GM18861 (cell line): ENCODE data around the gene NPAS2.

Experiments
- ATAC-seq: cut with Tn5 transposase; IDR thresholded peaks from one replicate; pipeline ENCODE4 v1.9.1; 2021; ENCODE audit not compliant: unreplicated experiment

Gene NPAS2

DNA sequence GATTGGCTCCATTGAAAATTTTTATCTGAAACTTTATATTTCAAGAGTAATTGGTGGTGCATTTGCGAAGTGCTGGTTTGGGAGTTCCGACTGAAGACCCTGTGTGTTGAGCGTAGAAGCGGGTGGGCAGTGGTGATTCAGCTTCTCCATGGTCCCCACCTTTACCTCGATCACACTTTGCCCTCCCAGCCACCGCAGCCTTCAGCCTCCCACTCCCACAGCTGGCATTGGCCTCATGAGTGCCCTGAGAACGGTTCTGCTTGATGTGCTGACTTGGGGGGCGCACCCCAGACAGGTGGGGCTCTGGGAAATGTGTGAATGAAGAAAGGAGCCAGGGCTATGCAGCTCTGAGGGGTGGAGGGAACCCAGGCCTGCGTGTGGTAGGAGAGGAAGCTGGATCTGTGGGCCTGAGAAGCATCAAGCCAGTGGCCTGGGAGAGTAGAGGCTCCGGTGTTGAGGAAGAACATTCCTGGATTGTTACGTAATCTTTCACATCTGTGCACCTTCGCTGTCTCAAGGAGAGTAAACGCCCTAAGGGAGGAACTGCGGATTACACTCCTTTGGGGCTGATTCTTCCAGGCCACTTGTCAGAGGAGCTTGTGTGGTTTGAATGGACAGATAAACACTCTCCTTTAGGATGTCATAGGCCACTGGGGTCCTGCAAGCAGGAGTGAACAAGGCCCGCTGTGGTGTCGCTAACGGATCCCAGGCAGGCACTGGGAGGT is 83.8 kb downstream of the NPAS2 start:
- ATAC-seq = no peak

DNA sequence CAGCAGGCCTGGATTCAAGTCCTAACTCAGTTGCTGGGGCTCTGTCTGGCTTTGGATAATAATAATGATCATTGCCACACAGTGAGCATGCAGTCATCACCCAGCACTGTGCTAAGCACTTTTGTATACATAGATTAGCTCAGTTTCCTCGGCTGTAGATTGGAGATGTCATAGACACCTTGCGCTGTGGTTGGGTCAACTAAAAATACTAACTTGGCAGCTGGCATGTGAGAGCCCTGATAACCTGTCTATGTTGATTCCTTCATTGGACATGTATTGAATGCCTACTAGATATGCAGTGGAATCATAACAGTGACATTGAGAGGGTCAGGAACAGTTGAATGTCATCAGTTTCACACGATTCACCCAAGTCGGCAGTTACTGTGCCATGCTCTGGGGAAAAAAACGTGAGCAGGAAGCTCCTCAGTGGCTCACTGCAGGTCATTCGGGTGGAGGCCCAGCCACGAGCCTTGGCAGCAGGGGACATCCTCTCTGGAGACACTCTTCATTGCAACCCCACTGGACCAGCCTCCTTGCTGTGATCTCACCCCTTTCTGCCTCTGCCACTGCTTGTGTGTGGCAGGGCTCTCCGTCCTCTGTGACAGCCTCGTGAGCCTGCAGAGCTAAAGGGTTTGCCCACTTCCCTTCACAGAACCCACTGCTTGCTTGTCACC is 85.3 kb downstream of the NPAS2 start:
- ATAC-seq = no peak

- no peak for ATAC-seq
Measured at GRCh38 chr2:100906131-100906530, 86.2 kb downstream of the NPAS2 start.

- no peak for ATAC-seq
Measured at GRCh38 chr2:100906679-100907078, 86.7 kb downstream of the NPAS2 start.

- ATAC-seq = no peak
Measured at GRCh38 chr2:100907832-100908231, 87.9 kb downstream of the NPAS2 start.

DNA sequence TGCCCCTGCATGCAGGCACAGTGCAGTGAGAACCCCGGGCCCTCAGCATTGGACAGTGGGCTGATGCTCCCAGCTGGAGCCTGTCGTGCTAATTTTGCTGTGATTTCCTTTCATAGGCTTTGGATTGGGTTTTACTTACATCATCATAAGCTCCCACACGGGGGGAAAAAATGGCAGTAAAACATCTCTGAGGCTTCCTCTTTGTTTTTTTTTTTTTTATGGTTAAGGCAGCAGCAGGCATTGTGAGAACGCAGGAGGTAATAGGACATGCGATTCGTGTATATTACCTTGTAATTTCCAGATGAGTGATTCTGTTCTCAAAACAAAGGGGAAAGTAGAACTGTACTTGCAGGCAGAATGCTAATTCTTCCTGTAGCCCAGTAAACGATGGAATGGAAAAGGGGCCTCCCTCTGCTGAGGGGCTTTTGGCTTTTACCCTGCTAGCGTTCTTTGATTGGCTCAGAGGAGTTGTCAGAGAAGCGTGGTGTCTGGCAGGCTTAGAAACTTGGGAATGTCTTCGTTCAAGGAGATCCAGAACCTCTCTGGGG is 89.7 kb downstream of the NPAS2 start:
- ATAC-seq = no peak

DNA sequence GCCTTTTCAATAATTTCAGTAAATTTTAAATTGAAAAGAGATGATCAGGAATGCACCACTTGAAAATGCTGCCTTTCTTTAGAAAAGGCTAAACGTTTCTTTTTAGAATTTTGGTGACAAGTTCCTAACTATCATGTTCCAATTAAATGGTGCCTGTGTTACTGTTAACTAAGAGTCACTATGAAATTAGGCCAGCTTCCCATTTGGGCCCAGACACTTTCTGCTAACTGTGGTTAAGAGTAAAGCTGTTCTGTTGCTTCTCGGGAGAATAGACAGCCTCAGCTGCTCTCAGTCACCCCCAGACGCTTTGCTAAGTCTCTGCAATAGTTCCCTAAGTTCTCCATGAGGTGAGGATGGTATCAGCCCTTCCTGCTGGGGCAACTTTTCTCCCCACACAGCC is 90.2 kb downstream of the NPAS2 start:
- no peak for ATAC-seq

DNA sequence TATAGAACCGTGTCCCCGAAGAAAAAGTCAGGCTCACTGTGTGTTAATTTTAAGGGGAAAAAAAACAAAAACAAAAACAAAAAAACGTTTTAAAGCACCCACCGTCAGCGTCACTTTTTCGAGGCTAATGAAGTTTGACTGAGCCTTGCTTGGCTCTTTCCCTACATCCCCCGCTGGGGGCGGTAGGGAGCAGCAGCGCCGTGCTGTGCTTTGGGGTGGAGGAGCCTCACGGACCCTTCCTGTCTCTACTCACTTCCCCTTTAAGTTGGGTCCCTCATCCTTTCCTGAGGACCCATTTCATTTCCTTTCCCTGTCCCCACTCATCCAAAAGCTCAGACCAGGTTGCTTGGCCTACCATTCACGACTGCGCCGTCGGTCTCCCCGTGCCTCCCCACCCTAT is 99.4 kb downstream of the NPAS2 start:
- no peak for ATAC-seq

- ATAC-seq = no peak
Measured at GRCh38 chr2:100921685-100922161, 101.8 kb downstream of the NPAS2 start.

DNA sequence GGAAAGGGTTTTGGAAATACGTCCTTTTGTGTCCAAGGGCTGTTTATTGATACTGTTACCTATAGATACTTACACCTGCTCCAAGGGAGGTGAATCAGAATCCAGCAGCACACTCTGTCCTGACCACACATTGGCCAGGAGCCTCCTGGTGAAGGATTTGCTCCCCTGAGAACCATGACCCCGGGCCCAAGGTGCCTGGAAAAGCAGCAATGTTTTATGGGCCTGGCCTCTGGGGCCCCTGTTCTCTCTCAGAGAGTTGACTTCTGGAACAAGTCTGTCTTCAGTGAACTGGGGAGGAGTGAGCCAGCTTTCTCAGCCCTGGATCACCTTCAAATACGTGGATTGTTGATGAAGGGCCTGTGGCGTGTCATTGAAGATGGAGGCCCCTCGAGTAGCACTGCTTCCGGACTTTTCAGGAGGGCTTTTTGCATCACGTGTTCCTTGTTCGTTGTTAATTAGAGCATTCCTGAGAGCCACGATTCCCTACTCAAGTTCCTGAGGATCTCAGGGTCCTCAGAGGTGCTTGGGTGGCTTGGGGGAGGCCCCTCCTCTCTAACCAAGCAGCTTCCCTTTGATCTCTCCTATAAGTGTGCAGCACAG is 103.6 kb downstream of the NPAS2 start:
- no peak for ATAC-seq

- peak; percentile 9 for ATAC-seq
Measured at GRCh38 chr2:100924122-100924519, 104.2 kb downstream of the NPAS2 start.

GRCh38 chr2:100924520-100925451 is 104.8 kb downstream of the NPAS2 start:
- ATAC-seq = peak; percentile 88

DNA sequence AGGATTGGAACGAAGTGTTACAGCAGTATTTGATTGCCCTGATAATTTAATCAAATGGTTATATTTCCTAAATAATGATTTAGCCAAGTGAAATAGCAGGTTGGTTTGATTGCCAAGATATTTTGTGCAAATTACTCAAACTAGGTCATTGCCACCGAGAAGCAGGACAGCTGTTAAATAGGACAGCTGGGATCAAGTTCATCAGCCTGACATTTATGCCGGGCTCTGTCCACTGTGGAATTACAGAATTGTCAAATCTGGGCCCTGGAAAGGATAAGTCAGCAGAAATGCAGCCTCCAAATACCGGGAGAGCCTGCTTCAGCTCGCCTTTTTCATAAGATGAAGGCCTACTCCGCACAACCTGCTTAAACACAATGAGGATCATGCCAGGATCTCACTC is 108.3 kb downstream of the NPAS2 start:
- no peak for ATAC-seq

GRCh38 chr2:100929147-100929546 is 109.2 kb downstream of the NPAS2 start:
- ATAC-seq = no peak

DNA sequence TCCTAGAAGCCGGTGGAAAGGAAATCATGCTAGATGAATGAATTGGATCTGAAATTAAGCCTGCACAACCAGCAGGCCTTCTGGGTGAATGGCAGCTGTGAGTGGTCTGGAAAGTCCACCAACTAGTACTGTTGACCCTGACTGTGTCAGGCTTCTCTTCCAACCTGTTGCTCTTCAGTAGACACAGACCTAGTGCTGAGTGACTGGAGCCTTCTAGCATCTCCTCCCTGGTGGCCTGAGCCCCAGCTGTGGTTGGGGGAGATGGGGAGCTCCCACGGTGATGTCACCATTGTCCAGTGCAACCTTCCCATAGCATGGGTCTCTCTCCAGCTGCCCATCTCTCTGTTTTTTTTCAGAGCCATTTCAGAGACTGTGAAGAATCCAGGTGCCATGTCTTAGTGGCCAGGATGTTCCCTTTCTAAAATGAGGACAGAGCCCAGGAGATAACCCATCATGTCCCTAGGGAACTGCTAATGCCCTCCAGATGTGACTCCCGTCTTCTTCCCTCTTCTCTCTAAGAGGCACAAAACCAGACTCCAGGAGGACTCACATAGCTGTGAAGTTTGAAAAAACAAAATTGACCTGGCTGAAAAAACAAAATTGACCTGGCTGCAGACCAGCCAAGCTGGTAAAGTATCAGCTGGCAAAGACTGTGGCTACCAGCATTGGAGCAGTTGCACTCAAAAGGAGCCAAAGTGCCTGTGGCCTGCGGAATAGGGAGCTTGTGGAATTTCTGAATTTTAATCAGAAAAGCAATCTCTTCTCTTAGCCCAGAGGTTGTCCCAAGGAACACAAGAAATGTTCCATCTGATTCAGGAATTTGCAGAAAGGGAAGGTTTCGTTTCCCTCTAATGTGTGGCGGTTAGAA is 114.8 kb downstream of the NPAS2 start:
- no peak for ATAC-seq

GRCh38 chr2:100935372-100935752 is 115.4 kb downstream of the NPAS2 start:
- no peak for ATAC-seq

- ATAC-seq = no peak
Measured at GRCh38 chr2:100936070-100936741, 116.3 kb downstream of the NPAS2 start.

DNA sequence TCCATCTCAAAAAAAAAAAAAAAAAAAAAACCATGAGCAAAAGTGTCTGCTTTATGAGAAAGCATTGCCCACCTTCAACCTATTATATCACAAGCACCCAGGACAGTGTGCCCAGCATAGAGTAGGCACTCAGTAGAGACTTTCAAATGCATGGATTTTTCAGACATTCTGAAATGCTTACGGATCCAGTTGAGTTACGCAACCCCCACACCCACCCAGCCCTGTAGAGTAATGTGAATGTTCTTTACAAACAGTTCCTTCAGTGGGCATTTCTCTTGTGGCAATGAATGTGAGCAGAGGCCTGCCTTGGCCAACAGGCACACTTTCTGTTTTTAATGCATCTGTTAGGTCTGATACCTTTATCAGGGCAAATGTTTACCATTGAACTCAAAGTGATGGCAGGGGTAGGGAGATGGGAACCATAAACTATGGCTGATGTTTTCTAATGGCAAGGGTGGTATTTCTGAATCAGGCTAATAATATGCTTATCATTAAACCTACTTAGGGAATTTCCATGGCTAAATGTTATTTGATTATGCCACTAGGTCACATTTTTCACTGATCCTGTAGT is 117.1 kb downstream of the NPAS2 start:
- ATAC-seq = no peak
